CD4-positive, CD25-positive, alpha-beta regulatory T cell (primary cell): Measurements from ENCODE around the gene PAFAH2. TPM values are rescaled to one million over a fixed set of nuclear protein-coding genes. Genes with fewer than 3 reads are reported as not detected.

Experiments
- ATAC-seq, 2 donors: fragments of 150-1000 bp; cut with Tn5 transposase; one replicate each; pipeline ENCODE4 v1.10.0; 2021; ENCODE audit warnings: low read depth in 2 of 2, moderate number of reproducible peaks in 2 of 2, moderate library complexity in 1 of 2
- DNase-seq, 3 donors: peaks; one replicate each; pipeline versions ENCODE4 v3.0.0 to v3.0.0-alpha.2; 2012 to 2022; ENCODE audit warnings: mixed read lengths in 1 of 3
- H3K27ac ChIP-seq: one replicate; pipeline ENCODE4 v1.7.0; 2013; ENCODE audit warnings: mild to moderate bottlenecking, low read length; ENCODE audit not compliant: insufficient read depth, poor library complexity, severe bottlenecking
- H3K27me3 ChIP-seq: one replicate; pipeline ENCODE4 v1.7.0; 2013; ENCODE audit warnings: low read length; ENCODE audit not compliant: control insufficient read depth, insufficient read depth
- H3K36me3 ChIP-seq: one replicate; pipeline ENCODE4 v1.7.0; 2013; ENCODE audit warnings: mild to moderate bottlenecking, low read length, moderate library complexity; ENCODE audit not compliant: control insufficient read depth, insufficient read depth
- H3K4me1 ChIP-seq: 2 replicates; pipeline ENCODE4 v1.7.0; 2013; ENCODE audit warnings: mild to moderate bottlenecking, low read length; ENCODE audit not compliant: insufficient read depth, control insufficient read depth, poor library complexity, severe bottlenecking
- H3K4me3 ChIP-seq: one replicate; pipeline ENCODE4 v1.7.0; 2013; ENCODE audit warnings: low read depth, mild to moderate bottlenecking, low read length, moderate library complexity
- H3K9me3 ChIP-seq, 2 experiments: 1 replicate in 1 of 2; 2 replicates in 1 of 2; pipeline ENCODE4 v1.7.0; 2013; ENCODE audit warnings: low read length in 2 of 2, mild to moderate bottlenecking in 1 of 2, moderate library complexity in 1 of 2; ENCODE audit not compliant: control insufficient read depth in 2 of 2
- H3K27ac Mint-ChIP-seq, 3 donors: one replicate each; pipeline ENCODE4 v1.8.0; 2020 to 2022; ENCODE audit warnings: mild to moderate bottlenecking in 3 of 3, mixed read lengths in 3 of 3, moderate library complexity in 2 of 3
- H3K27me3 Mint-ChIP-seq: one replicate; pipeline ENCODE4 v1.8.0; 2022; ENCODE audit warnings: mild to moderate bottlenecking, mixed read lengths
- H3K36me3 Mint-ChIP-seq: one replicate; pipeline ENCODE4 v1.8.0; 2020; ENCODE audit warnings: mixed read lengths
- H3K4me1 Mint-ChIP-seq, 4 donors: one replicate each; pipeline ENCODE4 v1.8.0; 2020 to 2022; ENCODE audit warnings: mixed read lengths in 4 of 4, mild to moderate bottlenecking in 1 of 4
- H3K4me3 Mint-ChIP-seq, 4 donors: one replicate each; pipeline ENCODE4 v1.8.0; 2020 to 2022; ENCODE audit warnings: mild to moderate bottlenecking in 4 of 4, mixed read lengths in 4 of 4, moderate library complexity in 3 of 4
- H3K9me3 Mint-ChIP-seq, 7 donors: one replicate each; pipeline ENCODE4 v1.8.0; 2020 to 2022; ENCODE audit warnings: mixed read lengths in 7 of 7, mild to moderate bottlenecking in 3 of 7, moderate library complexity in 2 of 7
- polyA plus RNA-seq, 4 donors: library from polyadenylated mRNA; unstranded; fragments of 300-500 nt; fragmentation: Illumina TruSeq; gene quantifications; one replicate each; pipeline ENCODE4 v1.2.3, GENCODE V29; 2021
- total RNA-seq: library from RNA; stranded (reverse); gene quantifications from one replicate; pipeline ENCODE4 v1.2.3, GENCODE V29; 2022

Gene PAFAH2
- total and polyA plus RNA-seq, 5 donors from 2014 or later: 10.7 to 26.3 (median 15.7) TPM

DNA sequence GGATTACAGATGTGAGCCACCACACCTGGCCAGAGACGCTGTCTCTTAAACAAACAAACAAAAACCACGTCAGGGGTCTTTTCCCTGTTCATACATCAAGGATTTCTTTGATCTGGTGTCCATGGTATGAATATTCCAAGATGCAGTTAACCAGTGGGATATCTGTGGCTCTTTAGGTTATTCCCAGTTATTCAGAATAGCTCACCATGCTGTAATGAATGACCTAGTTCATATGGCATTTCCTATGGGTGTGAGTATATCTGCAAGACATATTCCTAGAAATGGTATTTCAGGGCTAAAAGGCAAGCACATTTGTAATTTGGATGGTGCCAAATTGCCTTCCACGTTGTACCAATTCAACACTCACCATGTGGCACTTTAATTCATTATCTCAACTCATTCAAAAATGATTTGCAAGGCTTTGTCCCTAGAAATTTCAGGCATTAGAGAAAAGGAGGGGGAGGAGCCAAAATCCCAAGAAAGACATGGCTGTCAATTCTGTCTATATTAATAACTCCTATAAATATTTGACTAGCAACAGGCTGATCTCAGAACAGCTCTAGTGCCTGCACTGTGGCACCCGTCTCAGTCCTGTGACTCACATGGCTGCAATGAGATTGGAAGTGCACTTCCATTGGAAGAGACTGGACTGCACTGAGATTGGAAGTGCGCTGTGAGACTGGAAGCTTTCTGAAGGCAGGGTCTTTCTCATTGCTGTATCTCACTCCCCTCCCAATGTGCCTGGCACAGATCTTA, 85.6 kb downstream of the PAFAH2 start:
- Mint-ChIP-seq H3K9me3 (no peaks in the 10 kb centered on the region), H3K36me3 (no peaks in the 10 kb centered on the region), H3K4me1 (peaks cover 0 to 4% (median 2%) of the 10 kb centered on the region in 4 donors), H3K27ac (no peak overlapping the region), H3K27me3 (no peaks in the 10 kb centered on the region), H3K4me3 (no peak overlapping the region)
- ATAC-seq: no peak
- Histone ChIP-seq H3K4me3 (no peak overlapping the region), H3K9me3 (no peaks in the 10 kb centered on the region), H3K36me3 (no peaks in the 10 kb centered on the region), H3K27me3 (no peaks in the 10 kb centered on the region), H3K27ac (no peak overlapping the region), H3K4me1 (no peaks in the 10 kb centered on the region)
- no peak for DNase-seq

DNA sequence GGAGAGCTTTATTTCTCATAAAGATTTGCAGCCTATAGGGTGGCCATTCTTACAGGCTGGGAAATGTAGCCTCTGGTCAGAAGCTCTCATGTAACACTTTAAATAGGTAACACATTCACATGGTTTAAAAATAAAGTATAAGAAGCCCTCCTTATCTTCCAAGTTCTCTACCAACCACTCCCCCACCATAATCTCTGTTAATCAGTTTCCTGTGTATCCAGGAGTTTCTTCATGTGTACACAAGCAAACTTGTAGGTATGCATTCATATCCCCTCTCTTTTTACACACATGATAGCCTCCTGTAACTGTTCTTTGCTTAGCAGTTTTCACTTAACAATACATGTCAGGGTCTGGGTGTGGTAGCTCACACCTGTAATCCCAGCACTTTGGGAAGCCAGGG, 86.7 kb downstream of the PAFAH2 start:
- Histone ChIP-seq H3K4me1 (peaks cover 5% of the 10 kb centered on the region), H3K36me3 (no peaks in the 10 kb centered on the region), H3K9me3 (no peaks in the 10 kb centered on the region), H3K27me3 (no peaks in the 10 kb centered on the region), H3K27ac (no peak overlapping the region), H3K4me3 (no peak overlapping the region)
- peak overlapping the region in 1 of 4 donors; percentile 64 for H3K4me3 Mint-ChIP-seq
- H3K4me1 Mint-ChIP-seq: peaks cover 0 to 10% (median 6%) of the 10 kb centered on the region in 4 donors
- H3K27me3 Mint-ChIP-seq: no peaks in the 10 kb centered on the region
- DNase-seq (no peak), ATAC-seq (no peak)
- H3K27ac Mint-ChIP-seq: no peak overlapping the region
- H3K9me3 Mint-ChIP-seq: no peaks in the 10 kb centered on the region
- H3K36me3 Mint-ChIP-seq: no peaks in the 10 kb centered on the region

Other genes with a start within 250 kb of the PAFAH2 start
- 19.2 TPM for gene SELENON, start 197.9 kb downstream of the PAFAH2 start, total RNA-seq
- 1 to 10 TPM; 1.2 to 2.7 (median 2.0) TPM for gene SELENON, start 197.9 kb downstream of the PAFAH2 start, polyA plus RNA-seq
- gene MTFR1L, start 178.1 kb downstream of the PAFAH2 start, total RNA-seq: 32.9 TPM
- 10 to 100 TPM; 29.7 to 56.1 (median 32.4) TPM for gene MTFR1L, start 178.1 kb downstream of the PAFAH2 start, polyA plus RNA-seq
- not detected for gene AUNIP, start 138.6 kb downstream of the PAFAH2 start, total RNA-seq
- gene AUNIP, start 138.6 kb downstream of the PAFAH2 start, polyA plus RNA-seq: under 1 TPM in 3 of 4 donors, not detected in 1; 0.15 to 0.26 (median 0.20) TPM
- 1.6 TPM for gene PAQR7, start 122.4 kb downstream of the PAFAH2 start, total RNA-seq
- under 1 TPM in 2 of 4 donors, not detected in 2; 0.24 to 0.42 TPM for gene PAQR7, start 122.4 kb downstream of the PAFAH2 start, polyA plus RNA-seq
- gene STMN1, start 91.6 kb downstream of the PAFAH2 start, total RNA-seq: 44.9 TPM
- gene STMN1, start 91.6 kb downstream of the PAFAH2 start, polyA plus RNA-seq: 100 to 1,000 TPM; 167 to 242 (median 197) TPM
- not detected for gene EXTL1, start 23.7 kb upstream of the PAFAH2 start, total RNA-seq
- gene EXTL1, start 23.7 kb upstream of the PAFAH2 start, polyA plus RNA-seq: under 1 TPM in 1 of 4 donors, not detected in 3; 0.22 TPM
- gene SLC30A2, start 48.1 kb upstream of the PAFAH2 start, total RNA-seq: not detected
- under 1 TPM in 1 of 4 donors, not detected in 3; 0.07 TPM for gene SLC30A2, start 48.1 kb upstream of the PAFAH2 start, polyA plus RNA-seq
- not detected for gene TRIM63, start 69.6 kb upstream of the PAFAH2 start, total RNA-seq
- not detected for gene TRIM63, start 69.6 kb upstream of the PAFAH2 start, polyA plus RNA-seq
- gene PDIK1L, start 113.8 kb upstream of the PAFAH2 start, total RNA-seq: 11.1 TPM
- 1 to 10 TPM; 5.1 to 9.2 (median 6.5) TPM for gene PDIK1L, start 113.8 kb upstream of the PAFAH2 start, polyA plus RNA-seq
- not detected for gene FAM110D, start 161.0 kb upstream of the PAFAH2 start, total RNA-seq
- not detected for gene FAM110D, start 161.0 kb upstream of the PAFAH2 start, polyA plus RNA-seq
- gene C1orf232, start 170.9 kb upstream of the PAFAH2 start, total RNA-seq: not detected
- gene C1orf232, start 170.9 kb upstream of the PAFAH2 start, polyA plus RNA-seq: not detected
- 16.8 TPM for gene ZNF593, start 171.8 kb upstream of the PAFAH2 start, total RNA-seq
- 10 to 100 TPM; 40.3 to 65.6 (median 47.5) TPM for gene ZNF593, start 171.8 kb upstream of the PAFAH2 start, polyA plus RNA-seq
- gene ZNF593OS, start 173.8 kb upstream of the PAFAH2 start, total RNA-seq: not detected
- gene ZNF593OS, start 173.8 kb upstream of the PAFAH2 start, polyA plus RNA-seq: 1 to 10 TPM in 2 of 4 donors, under 1 TPM in 1, not detected in 1; 0.53 to 1.3 (median 1.1) TPM
- 7.0 TPM for gene CNKSR1, start 179.4 kb upstream of the PAFAH2 start, total RNA-seq
- 1 to 10 TPM in 3 of 4 donors, under 1 TPM in 1; 0.53 to 2.9 (median 2.1) TPM for gene CNKSR1, start 179.4 kb upstream of the PAFAH2 start, polyA plus RNA-seq
- not detected for gene CATSPER4, start 192.5 kb upstream of the PAFAH2 start, total RNA-seq
- gene CATSPER4, start 192.5 kb upstream of the PAFAH2 start, polyA plus RNA-seq: not detected
- gene CEP85, start 236.1 kb upstream of the PAFAH2 start, total RNA-seq: 18.0 TPM
- 1 to 10 TPM; 6.5 to 9.8 (median 7.7) TPM for gene CEP85, start 236.1 kb upstream of the PAFAH2 start, polyA plus RNA-seq